Measurements from ENCODE around the gene SETMAR. TPM values are rescaled to one million over a fixed set of nuclear protein-coding genes. Genes with fewer than 3 reads are reported as not detected.

The SETMAR gene
- polyA plus RNA-seq, 1 of the 3 experiments (the other 2 are of a cell fraction): 10.6 TPM

DNA sequence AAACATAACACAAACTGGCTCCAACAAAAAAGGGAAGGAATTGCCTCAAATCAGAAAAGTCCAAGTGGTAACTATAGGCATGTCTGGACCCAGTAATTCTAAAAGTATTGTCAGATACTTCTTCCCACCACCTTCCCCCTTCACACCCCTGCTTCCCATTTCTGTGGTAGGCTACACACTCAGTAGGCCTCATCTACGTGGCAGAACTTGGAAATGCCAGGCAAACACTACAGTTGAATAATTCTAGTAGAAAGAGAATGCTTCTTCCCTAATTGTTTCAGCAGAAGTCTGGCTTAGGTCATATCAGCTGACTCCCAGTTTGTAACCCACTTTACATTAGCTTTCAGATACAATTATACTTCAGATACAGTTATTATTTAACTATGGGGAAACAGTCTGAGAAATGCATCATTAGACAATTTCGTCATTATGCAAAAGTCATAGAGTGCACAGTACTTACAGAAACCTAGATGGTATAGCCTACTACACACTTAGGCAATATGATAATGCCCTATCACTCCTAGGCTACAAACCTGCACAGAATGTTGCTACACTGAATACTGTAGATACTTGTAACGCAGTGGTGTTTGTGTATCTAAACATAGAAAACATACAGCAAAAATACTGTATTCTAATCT lies 6.4 kb downstream of the SETMAR start:
- H3K9ac ChIP-seq: no peak overlapping the region
- no peak overlapping the region for H3K27ac ChIP-seq (ENCODE audit: low read depth in 2 of 2, low read length in 1 of 2)
- H3K4me2 ChIP-seq: no peak overlapping the region
- peaks cover 4% of the 10 kb centered on the region for H3F3A ChIP-seq (replicated peaks; ENCODE audit: insufficient read depth)
- H3K4me1 ChIP-seq (ENCODE audit: control insufficient read depth in 1 of 2, insufficient read depth in 2 of 2, low read depth in 1 of 2, low read length in 1 of 2): peaks cover 0 to 4% of the 10 kb centered on the region in 2 experiments; a peak in 2 of 4 replicates
- H3K79me2 ChIP-seq (ENCODE audit: insufficient read depth): peaks cover 26% of the 10 kb centered on the region; the same call in 1 of the 2 replicates
- no peak overlapping the region for H3K4me3 ChIP-seq (ENCODE audit: low read depth in 2 of 2, low read length in 1 of 2)
- ChIA-PET CTCF (no interaction called here), POLR2A (no interaction called here)
- 96% methylated on average over 3 of the region's 3 CpGs for WGBS (ENCODE audit: low lambda C conversion rate)
- DNase-seq: no peak
- TF ChIP-seq RFX5 (IDR thresholded peaks at IDR 0.05; ENCODE audit: low read length): no peak
- TF ChIP-seq SMC3 (IDR thresholded peaks at IDR 0.05; ENCODE audit: low read depth, low read length): no peak
- TF ChIP-seq POLR2AphosphoS5 (IDR thresholded peaks at IDR 0.05; ENCODE audit: low read depth, low read length): no peak
- no peak for TF ChIP-seq RXRA (IDR thresholded peaks at IDR 0.05; ENCODE audit: borderline replicate concordance, low read depth)
- no peak for TF ChIP-seq TAF1 (IDR thresholded peaks at IDR 0.05; ENCODE audit: borderline replicate concordance, low read depth, low read length)
- no peak for TF ChIP-seq JUND (IDR thresholded peaks at IDR 0.05)
- no peak for TF ChIP-seq REST (IDR thresholded peaks at IDR 0.05; ENCODE audit: low read depth, low read length)
- TF ChIP-seq EP300 (IDR thresholded peaks at IDR 0.05; ENCODE audit: borderline replicate concordance in 1 of 2, low read depth in 1 of 2, low read length in 1 of 2): no peak
- TF ChIP-seq ELF1 (IDR thresholded peaks at IDR 0.05): no peak
- no peak for TF ChIP-seq FOSL2 (IDR thresholded peaks at IDR 0.05; ENCODE audit: borderline replicate concordance, low read depth)
- no peak for TF ChIP-seq GABPA (IDR thresholded peaks at IDR 0.05; ENCODE audit: low read depth)
- no peak for TF ChIP-seq RAD21 (IDR thresholded peaks at IDR 0.05; ENCODE audit: low read length)
- TF ChIP-seq SIN3A (IDR thresholded peaks at IDR 0.05; ENCODE audit: borderline replicate concordance, low read depth, low read length): no peak
- no peaks in the 10 kb centered on the region for H3K9me2 ChIP-seq
- H3K36me3 ChIP-seq (replicated peaks in 1 of 2; ENCODE audit: control insufficient read depth in 1 of 2, insufficient read depth in 2 of 2, low read length in 1 of 2): peaks cover 1 to 16% of the 10 kb centered on the region in 2 experiments
- no peaks in the 10 kb centered on the region for H3K27me3 ChIP-seq (ENCODE audit: insufficient read depth)
- H2AFZ ChIP-seq (ENCODE audit: low read depth): no peak overlapping the region
- no peaks in the 10 kb centered on the region for H3K9me3 ChIP-seq
- H4K20me1 ChIP-seq (ENCODE audit: insufficient read depth): no peaks in the 10 kb centered on the region

GRCh38 chr3:4310971-4311370 lies 7.8 kb downstream of the SETMAR start:
- TF ChIP-seq, protein P1, sequence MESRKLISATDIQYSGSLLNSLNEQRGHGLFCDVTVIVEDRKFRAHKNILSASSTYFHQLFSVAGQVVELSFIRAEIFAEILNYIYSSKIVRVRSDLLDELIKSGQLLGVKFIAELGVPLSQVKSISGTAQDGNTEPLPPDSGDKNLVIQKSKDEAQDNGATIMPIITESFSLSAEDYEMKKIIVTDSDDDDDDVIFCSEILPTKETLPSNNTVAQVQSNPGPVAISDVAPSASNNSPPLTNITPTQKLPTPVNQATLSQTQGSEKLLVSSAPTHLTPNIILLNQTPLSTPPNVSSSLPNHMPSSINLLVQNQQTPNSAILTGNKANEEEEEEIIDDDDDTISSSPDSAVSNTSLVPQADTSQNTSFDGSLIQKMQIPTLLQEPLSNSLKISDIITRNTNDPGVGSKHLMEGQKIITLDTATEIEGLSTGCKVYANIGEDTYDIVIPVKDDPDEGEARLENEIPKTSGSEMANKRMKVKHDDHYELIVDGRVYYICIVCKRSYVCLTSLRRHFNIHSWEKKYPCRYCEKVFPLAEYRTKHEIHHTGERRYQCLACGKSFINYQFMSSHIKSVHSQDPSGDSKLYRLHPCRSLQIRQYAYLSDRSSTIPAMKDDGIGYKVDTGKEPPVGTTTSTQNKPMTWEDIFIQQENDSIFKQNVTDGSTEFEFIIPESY (IDR thresholded peaks at IDR 0.05; ENCODE audit: borderline replicate concordance, low read depth): no peak
- no peak for TF ChIP-seq TAF1 (IDR thresholded peaks at IDR 0.05; ENCODE audit: borderline replicate concordance, low read depth, low read length)
- TF ChIP-seq, protein P2, sequence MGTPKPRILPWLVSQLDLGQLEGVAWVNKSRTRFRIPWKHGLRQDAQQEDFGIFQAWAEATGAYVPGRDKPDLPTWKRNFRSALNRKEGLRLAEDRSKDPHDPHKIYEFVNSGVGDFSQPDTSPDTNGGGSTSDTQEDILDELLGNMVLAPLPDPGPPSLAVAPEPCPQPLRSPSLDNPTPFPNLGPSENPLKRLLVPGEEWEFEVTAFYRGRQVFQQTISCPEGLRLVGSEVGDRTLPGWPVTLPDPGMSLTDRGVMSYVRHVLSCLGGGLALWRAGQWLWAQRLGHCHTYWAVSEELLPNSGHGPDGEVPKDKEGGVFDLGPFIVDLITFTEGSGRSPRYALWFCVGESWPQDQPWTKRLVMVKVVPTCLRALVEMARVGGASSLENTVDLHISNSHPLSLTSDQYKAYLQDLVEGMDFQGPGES (IDR thresholded peaks at IDR 0.05; ENCODE audit: low read depth, low read length): no peak
- H3K9ac ChIP-seq: no peak overlapping the region
- H3K9me3 ChIP-seq: no peaks in the 10 kb centered on the region
- WGBS (ENCODE audit: low lambda C conversion rate): 99% methylated on average over 3 of the region's 3 CpGs
- ChIA-PET CTCF (no interaction called here), POLR2A (no interaction called here)
- H3K4me1 ChIP-seq (ENCODE audit: control insufficient read depth in 1 of 2, insufficient read depth in 2 of 2, low read depth in 1 of 2, low read length in 1 of 2): no peaks in the 10 kb centered on the region; a peak in 1 of 4 replicates
- H3K4me2 ChIP-seq: no peak overlapping the region
- H3K36me3 ChIP-seq (replicated peaks in 1 of 2; ENCODE audit: control insufficient read depth in 1 of 2, insufficient read depth in 2 of 2, low read length in 1 of 2): peaks cover 5 to 24% of the 10 kb centered on the region in 2 experiments
- no peaks in the 10 kb centered on the region for H4K20me1 ChIP-seq (ENCODE audit: insufficient read depth)
- no peak overlapping the region for H2AFZ ChIP-seq (ENCODE audit: low read depth)
- no peak overlapping the region for H3K4me3 ChIP-seq (ENCODE audit: low read depth in 2 of 2, low read length in 1 of 2)
- H3K27me3 ChIP-seq (ENCODE audit: insufficient read depth): no peaks in the 10 kb centered on the region
- H3K79me2 ChIP-seq (ENCODE audit: insufficient read depth): peaks cover 12% of the 10 kb centered on the region; the same call in 1 of the 2 replicates
- peaks cover 4% of the 10 kb centered on the region for H3F3A ChIP-seq (replicated peaks; ENCODE audit: insufficient read depth)
- H3K9me2 ChIP-seq: no peaks in the 10 kb centered on the region
- H3K27ac ChIP-seq (ENCODE audit: low read depth in 2 of 2, low read length in 1 of 2): no peak overlapping the region
- no peak for DNase-seq

Measured in SK-N-SH (cell line).